PC-9 (cell line): Measurements from ENCODE around the gene SERPINB2. TPM values are rescaled to one million over a fixed set of nuclear protein-coding genes. Genes with fewer than 3 reads are reported as not detected.
A peak's percentile ranks its signal among the peaks of the same experiment; 100 is the strongest.

Experiments used
- BruUV-seq: library from RNA; stranded (reverse); fragments of 400-500 nt; replicated peaks from 2 replicates; lab custom pipeline; 2021; lab: Mats Ljungman, UMichigan
- CTCF ChIA-PET: fragments of 300-600 bp; sonication (Branson Sonifier 250); formaldehyde crosslinking; loops from one replicate; lab custom pipeline; 2022; ENCODE audit warnings: antibody characterized with exemption; lab: Charles Lee
- POLR2A ChIA-PET: fragments of 300-600 bp; sonication (Branson Sonifier 250); formaldehyde crosslinking; loops from one replicate; lab custom pipeline; 2022; ENCODE audit warnings: antibody characterized with exemption; ENCODE audit not compliant: unreplicated experiment; lab: Charles Lee
- DNase-seq, 2 experiments: peaks; one replicate each; pipeline versions ENCODE4 v3.0.0 to v3.0.0-alpha.2; 2015 to 2022; ENCODE audit warnings: mixed read lengths in 1 of 2
- H2AFZ ChIP-seq: fragments of 200-600 bp; sonication (generic); 2 replicates; pipeline ENCODE4 v1.8.1; 2017; ENCODE audit warnings: antibody characterized with exemption
- H3F3A ChIP-seq: fragments of 200-600 bp; sonication (generic); 2 replicates; pipeline ENCODE4 v1.8.1; 2017; ENCODE audit warnings: antibody characterized with exemption, mild to moderate bottlenecking, low read depth; ENCODE audit not compliant: insufficient read depth
- H3K27ac ChIP-seq: fragments of 200-600 bp; sonication (generic); 2 replicates; pipeline ENCODE4 v1.6.1; 2016; ENCODE audit warnings: mixed run types
- H3K27me3 ChIP-seq: fragments of 200-600 bp; sonication (generic); 2 replicates; pipeline ENCODE4 v1.6.1; 2016; ENCODE audit warnings: low read depth, mixed run types; ENCODE audit not compliant: insufficient read depth
- H3K36me3 ChIP-seq: fragments of 200-600 bp; sonication (generic); 2 replicates; pipeline ENCODE4 v1.6.1; 2016; ENCODE audit warnings: low read depth, mixed run types
- H3K4me1 ChIP-seq: fragments of 200-600 bp; sonication (generic); replicated peaks from 2 replicates; pipeline ENCODE4 v1.6.1; 2016; ENCODE audit warnings: mixed run types; ENCODE audit not compliant: insufficient read depth
- H3K4me2 ChIP-seq: fragments of 200-600 bp; sonication (generic); 2 replicates; pipeline ENCODE4 v1.6.1; 2017; ENCODE audit warnings: mixed run types
- H3K4me3 ChIP-seq: fragments of 200-600 bp; sonication (generic); 2 replicates; pipeline ENCODE4 v1.6.1; 2016; ENCODE audit warnings: mixed run types
- H3K79me2 ChIP-seq: fragments of 200-600 bp; sonication (generic); 2 replicates; pipeline ENCODE4 v1.6.1; 2017; ENCODE audit warnings: low read depth, mixed run types
- H3K9me2 ChIP-seq: fragments of 200-600 bp; sonication (generic); 2 replicates; pipeline ENCODE4 v1.8.1; 2017; ENCODE audit warnings: mild to moderate bottlenecking; ENCODE audit not compliant: insufficient read depth
- H3K9me3 ChIP-seq: fragments of 200-600 bp; sonication (generic); 2 replicates; pipeline ENCODE4 v1.8.1; 2016; ENCODE audit warnings: low read depth; ENCODE audit not compliant: insufficient read depth
- H4K20me1 ChIP-seq: fragments of 200-600 bp; sonication (generic); 2 replicates; pipeline ENCODE4 v1.8.1; 2017; ENCODE audit not compliant: insufficient read depth
- CTCF ChIP-seq: fragments of 200-600 bp; sonication (generic); conservative IDR thresholded peaks from 2 replicates; pipeline ENCODE4 v1.6.1; 2017; ENCODE audit warnings: mixed run types, antibody characterized with exemption, mild to moderate bottlenecking, moderate library complexity
- EZH2 ChIP-seq: fragments of 200-600 bp; sonication (generic); IDR thresholded peaks from 2 replicates; pipeline ENCODE4 v1.8.0; 2017; ENCODE audit warnings: antibody characterized with exemption, low read depth
- intact Hi-C: fragments of 100-400 bp; cut with micrococcal nuclease; formaldehyde crosslinking; loops from one replicate; pipeline ENCODE4 v1.10.0; 2022; ENCODE audit not compliant: unreplicated experiment
- total RNA-seq: library from RNA; stranded (reverse); gene quantifications from 2 replicates; pipeline ENCODE4 v1.2.3, GENCODE V29; 2021

Gene SERPINB2
- total RNA-seq, 1 experiment from 2014 or later = not detected

GRCh38 chr18:63909870-63910269 lies 22.4 kb downstream of the SERPINB2 start:
- ChIA-PET POLR2A (no interaction called here), CTCF (interaction anchor here (0.6 kb wide), 1 partner anchor 13 kb away, joined by 5 read pairs; no protein-coding TSS in a partner anchor)
- TF ChIP-seq EZH2 (no peak), CTCF (no peak)
- Histone ChIP-seq H3F3A (no peaks in the 10 kb centered on the region), H3K4me3 (no peak overlapping the region), H3K4me1 (no peaks in the 10 kb centered on the region), H3K4me2 (no peak overlapping the region), H3K9me3 (no peaks in the 10 kb centered on the region), H3K79me2 (no peaks in the 10 kb centered on the region), H3K27ac (no peak overlapping the region), H2AFZ (no peak overlapping the region), H4K20me1 (no peaks in the 10 kb centered on the region), H3K36me3 (no peaks in the 10 kb centered on the region), H3K9me2 (no peaks in the 10 kb centered on the region; the same call in 1 of the 2 replicates), H3K27me3 (no peaks in the 10 kb centered on the region)
- BruUV-seq = no TSS peak
- intact Hi-C loops = no loop called here
- DNase-seq = no peak

- CTCF ChIA-PET = no interaction called here
- H3K4me3 ChIP-seq = no peak overlapping the region
- intact Hi-C loops = no loop called here
Observed at GRCh38 chr18:63917817-63918216, 30.3 kb downstream of the SERPINB2 start.

GRCh38 chr18:63922049-63922448 lies 34.5 kb downstream of the SERPINB2 start:
- no peak for DNase-seq
- H3K9me2 ChIP-seq = no peaks in the 10 kb centered on the region
- ChIA-PET POLR2A (no interaction called here), CTCF (interaction anchor here (0.6 kb wide), 1 partner anchor 12 kb away, joined by 5 read pairs; no protein-coding TSS in a partner anchor)
- no peaks in the 10 kb centered on the region for H3K4me1 ChIP-seq
- H3K79me2 ChIP-seq = no peaks in the 10 kb centered on the region
- no peaks in the 10 kb centered on the region for H3K36me3 ChIP-seq
- H3K4me2 ChIP-seq = no peak overlapping the region
- TF ChIP-seq EZH2 (no peak), CTCF (no peak)
- intact Hi-C loops = no loop called here
- peak overlapping the region; percentile 30; the same call in 1 of the 2 replicates for H2AFZ ChIP-seq
- H4K20me1 ChIP-seq = no peaks in the 10 kb centered on the region
- no TSS peak for BruUV-seq
- no peak overlapping the region for H3K4me3 ChIP-seq
- no peak overlapping the region for H3K27ac ChIP-seq
- no peaks in the 10 kb centered on the region; the same call in 1 of the 2 replicates for H3K27me3 ChIP-seq
- H3K9me3 ChIP-seq = no peaks in the 10 kb centered on the region
- no peaks in the 10 kb centered on the region for H3F3A ChIP-seq

More at GRCh38 chr18:63917817-63918216, 30.3 kb downstream of the SERPINB2 start:
- no TSS peak for BruUV-seq
- H3K36me3 ChIP-seq = no peaks in the 10 kb centered on the region
- H3K9me3 ChIP-seq = no peaks in the 10 kb centered on the region
- H3K4me2 ChIP-seq = no peak overlapping the region
- H3K79me2 ChIP-seq = no peaks in the 10 kb centered on the region
- no peaks in the 10 kb centered on the region for H4K20me1 ChIP-seq
- no peak for DNase-seq
- no peaks in the 10 kb centered on the region; the same call in 1 of the 2 replicates for H3K9me2 ChIP-seq
- no peak overlapping the region for H3K27ac ChIP-seq
- H3K4me1 ChIP-seq = no peaks in the 10 kb centered on the region
- POLR2A ChIA-PET = no interaction called here
- no peaks in the 10 kb centered on the region; the same call in 1 of the 2 replicates for H3K27me3 ChIP-seq
- no peak overlapping the region for H2AFZ ChIP-seq
- TF ChIP-seq CTCF (no peak), EZH2 (no peak)
- H3F3A ChIP-seq = no peaks in the 10 kb centered on the region
